GM18951 (cell line): Measurements from ENCODE around the gene PRR5L.

ENCODE experiments used
- POLR2A ChIP-seq: IDR thresholded peaks from 4 replicates; pipeline ENCODE4 v1.6.1; 2011; ENCODE audit warnings: mild to moderate bottlenecking; ENCODE audit not compliant: insufficient read length, insufficient read depth; ENCODE audit errors: extremely low read depth
- in situ Hi-C: fragments of 300-500 bp; cut with MboI; formaldehyde crosslinking; loops from one replicate; pipeline ENCODE4 v1.12.0; 2022; ENCODE audit warnings: low sequenced_read_pairs, mixed read lengths, inconsistent platforms; ENCODE audit not compliant: unreplicated experiment

The PRR5L gene

DNA sequence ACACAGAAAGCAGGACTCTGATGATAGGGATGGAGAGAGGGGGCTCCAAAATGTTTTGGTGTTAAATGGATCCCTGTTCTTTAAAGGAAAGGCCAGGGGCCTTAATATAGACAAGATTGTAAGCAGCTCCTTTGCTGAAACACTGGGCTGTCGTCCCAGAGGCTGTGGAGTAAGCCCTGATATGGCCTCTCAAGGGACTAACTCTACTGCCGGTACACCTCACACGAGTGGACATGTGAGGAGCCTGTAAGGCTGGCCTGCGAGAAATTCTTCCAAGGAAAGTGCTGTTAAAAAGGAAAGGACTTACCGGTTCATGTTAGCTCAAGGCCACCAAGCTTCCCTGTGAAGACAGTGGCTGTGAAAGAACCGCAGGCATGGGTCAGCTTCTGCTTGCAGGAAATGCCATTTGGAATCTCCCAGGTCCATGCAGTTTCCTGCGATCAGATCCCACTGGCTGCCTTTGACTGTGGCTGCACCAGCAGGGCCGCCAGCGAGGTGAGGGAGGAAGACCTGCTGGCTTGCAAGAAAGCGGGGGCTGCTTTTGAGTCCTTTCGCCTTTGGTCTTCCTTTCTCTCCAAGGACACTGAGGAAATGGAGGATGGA is 106.6 kb downstream of the PRR5L start:
- in situ Hi-C loops: no loop called here
- no peak for TF ChIP-seq POLR2A

DNA sequence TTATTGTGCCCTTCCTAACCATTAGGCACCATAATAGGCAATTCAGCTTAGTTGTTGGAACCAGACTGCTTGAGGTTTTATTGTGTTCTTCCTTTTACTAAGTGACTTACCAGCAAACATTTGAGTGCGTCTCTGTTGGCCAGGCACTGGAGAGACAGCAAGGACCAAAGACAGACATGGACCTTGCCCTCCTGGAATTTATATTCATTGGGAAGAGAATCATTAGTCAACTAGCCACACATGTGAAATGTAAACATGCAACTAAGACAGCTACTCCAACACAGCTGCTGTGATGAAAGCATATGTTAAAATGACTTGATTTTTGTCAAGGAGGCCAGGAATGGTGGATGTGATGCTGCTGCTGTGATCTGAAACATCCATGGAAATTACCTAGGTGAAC is 107.6 kb downstream of the PRR5L start:
- in situ Hi-C loops: no loop called here
- TF ChIP-seq POLR2A: no peak

DNA sequence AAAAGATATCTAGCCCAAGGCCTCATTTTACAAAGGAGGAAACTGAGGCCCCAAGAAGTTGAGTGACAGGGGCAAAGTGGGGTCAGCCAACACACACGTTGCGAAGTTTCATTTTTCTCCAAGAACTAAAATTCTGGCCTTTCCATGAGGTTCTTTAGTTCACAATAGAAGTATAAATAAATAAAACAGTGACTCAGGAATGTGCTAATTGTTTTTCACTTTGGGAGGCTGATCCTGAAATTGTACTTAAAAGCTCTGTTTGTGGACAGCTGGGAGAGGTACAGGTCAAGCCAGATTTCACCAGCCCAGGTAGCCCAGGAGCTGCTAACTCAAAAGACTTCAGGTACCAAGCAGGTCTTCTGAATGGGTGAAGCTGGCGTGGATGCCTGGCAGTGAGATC is 108.7 kb downstream of the PRR5L start:
- in situ Hi-C loops: no loop called here
- no peak for TF ChIP-seq POLR2A

DNA sequence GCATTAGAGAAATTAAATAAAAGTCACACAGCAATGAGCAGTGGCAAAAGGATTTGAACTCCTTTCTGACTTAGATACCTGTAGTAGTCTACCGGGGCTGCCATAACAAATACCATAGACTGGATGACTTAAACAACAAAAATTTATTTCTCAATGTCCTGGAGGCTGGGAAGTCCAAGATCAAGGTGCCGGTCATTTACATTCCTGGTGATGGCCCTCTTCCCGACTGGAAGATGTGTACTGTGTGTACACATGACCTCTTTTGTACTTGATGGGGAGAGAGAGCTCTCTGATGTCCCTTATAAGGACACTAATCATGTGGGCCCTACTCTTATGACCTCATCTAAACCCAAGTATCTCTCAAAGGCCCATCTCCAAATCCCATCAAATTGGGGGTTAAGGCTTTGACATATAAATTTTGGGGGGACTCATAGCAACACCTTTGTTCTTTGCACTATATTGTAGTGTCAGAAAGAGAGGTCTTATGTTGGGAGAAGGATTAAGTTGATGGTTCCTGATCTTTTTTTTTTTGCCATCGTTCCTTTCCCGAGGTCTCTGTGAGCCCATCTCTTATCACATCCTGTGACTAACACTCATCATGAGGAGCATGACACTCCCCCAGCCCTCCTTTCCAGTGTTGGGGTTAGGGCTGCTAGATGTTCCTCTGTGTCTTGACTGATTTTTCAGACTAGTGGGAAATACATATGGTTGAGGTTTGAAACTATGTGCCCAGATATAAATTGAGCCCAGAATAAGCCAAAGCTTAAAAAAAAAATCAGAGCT is 109.7 kb downstream of the PRR5L start:
- in situ Hi-C loops: no loop called here
- TF ChIP-seq POLR2A: no peak

DNA sequence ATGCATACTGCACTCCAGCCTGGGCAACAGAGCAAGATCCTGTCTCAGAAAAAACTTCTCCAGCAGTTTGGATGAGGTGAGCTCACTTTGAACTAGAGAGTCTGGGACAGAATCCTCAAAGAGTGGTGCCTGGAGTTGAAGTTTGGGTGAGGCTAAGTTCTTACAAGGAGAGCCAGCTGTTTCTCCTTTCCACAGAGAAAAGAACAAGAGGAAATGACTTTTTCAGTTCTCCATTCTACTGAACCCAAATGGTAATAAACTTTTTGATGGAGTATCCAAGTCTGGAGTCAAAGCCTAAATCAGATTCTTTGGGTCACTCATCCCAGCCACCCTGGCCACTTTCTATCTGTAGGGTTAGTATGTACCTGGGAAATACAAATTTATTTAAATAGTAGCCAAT is 111.3 kb downstream of the PRR5L start:
- TF ChIP-seq POLR2A: no peak
- in situ Hi-C loops: no loop called here

DNA sequence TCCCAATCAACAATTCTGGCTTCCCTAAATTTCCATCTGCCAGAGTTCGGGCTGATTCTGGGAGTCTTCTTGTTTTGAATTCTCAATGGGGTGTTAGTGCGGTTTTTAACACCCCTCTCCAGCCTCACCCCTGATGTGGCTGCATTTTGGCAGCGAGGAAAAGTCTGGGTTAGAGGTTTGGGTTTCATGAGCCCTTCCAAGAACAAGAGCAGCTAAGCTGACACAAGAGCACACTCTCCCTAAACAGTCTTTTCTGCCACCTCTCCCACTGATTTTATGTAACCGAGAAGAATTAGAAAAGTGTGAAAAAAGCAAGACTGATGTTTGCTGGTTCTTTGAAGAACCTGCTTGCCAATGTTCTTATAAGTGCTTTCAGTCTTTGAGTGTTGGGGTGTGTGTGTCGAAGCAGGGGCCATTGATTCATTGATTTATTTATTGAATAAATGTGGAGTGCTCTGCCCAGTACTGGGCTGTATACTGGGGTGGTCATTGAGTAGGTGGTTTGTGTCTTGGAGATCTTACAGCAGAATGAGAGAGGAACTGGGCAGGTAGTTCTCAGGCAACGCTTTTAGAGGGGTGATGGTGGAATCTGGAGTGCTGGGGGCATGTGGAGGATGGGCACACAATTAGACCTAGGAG is 112.5 kb downstream of the PRR5L start:
- TF ChIP-seq POLR2A: no peak
- in situ Hi-C loops: no loop called here

DNA sequence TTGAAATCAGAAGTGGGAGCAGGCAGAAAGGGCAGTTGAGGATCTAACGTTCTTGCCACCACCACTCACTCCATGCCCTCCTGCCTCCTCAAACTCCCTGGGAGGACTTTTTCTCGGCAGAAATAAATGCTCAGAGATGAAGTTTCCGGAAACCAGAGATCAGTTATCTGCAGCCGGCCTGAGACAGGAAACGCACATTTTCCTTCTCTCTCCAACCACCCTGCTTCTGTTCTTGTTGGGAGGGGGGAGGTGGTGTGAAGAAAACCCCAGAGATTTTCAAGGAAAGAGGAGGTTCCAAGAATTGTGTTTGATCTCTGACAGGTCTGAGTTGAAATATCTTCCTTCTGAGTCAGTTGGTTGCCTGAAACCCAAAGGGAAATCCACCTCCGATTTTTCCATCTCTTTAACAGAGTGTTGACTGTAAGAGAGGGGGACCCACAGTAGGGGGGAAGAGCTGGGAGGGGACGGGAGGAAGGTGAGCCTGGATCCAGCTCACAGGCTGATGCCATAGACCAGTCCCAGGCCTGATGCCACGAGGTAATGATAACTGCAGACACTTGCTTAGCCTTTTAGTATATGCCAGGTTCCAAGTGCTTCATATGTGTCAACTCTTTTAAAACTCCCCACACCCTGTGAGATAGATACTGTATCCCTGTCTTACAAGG is 113.2 kb downstream of the PRR5L start:
- TF ChIP-seq POLR2A: no peak
- in situ Hi-C loops: no loop called here

DNA sequence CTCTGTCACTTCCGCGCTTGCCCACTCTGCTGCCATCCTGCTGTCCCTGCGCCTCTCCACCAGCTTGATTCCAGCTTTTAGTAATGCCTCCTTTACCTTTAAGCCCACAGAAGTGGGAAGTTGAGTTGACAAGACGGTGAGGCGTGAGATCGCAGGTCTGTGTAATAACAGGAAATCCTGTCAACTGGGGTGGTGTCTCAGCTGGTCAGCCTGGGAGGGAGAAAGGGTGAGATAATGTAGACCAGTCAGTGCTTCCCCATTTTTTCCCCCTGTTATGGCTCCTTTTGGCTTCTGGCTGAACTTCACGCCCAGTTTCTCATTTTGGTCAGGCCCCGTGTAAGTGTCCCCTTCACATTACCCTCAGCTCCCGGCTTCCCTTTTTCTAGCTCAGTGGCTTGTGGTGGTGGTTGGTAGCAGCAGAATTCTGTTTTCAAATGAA is 115.1 kb downstream of the PRR5L start:
- in situ Hi-C loops: no loop called here
- TF ChIP-seq POLR2A: no peak

DNA sequence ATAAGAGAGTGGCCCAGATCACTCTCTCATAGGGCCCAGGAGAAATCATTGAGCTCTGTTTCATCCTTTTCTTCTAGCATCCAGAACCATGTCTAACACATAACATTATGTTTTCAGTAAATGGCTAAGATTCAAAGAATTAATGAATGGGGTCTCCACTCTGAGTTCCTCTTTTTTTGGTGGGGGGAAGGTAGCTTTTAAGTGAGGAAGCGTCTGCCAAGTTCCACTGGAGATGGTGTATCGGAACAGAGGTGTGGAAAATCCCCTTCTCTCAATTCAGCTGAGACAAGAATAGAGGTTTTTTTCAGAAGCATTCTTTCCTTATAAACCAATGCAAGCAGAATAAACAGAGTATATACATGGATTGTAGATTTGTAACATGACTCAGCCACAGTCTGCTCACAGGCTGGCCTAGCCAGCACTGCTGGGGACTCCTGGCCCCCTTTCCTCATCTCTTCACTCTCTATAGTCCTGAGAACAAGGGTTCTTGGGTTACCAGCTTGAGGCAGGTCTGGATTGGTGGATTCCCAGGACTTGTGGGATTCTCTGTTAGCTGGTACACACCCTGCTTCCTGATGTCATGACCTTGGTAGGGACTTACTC is 116.8 kb downstream of the PRR5L start:
- TF ChIP-seq POLR2A: no peak
- in situ Hi-C loops: no loop called here

DNA sequence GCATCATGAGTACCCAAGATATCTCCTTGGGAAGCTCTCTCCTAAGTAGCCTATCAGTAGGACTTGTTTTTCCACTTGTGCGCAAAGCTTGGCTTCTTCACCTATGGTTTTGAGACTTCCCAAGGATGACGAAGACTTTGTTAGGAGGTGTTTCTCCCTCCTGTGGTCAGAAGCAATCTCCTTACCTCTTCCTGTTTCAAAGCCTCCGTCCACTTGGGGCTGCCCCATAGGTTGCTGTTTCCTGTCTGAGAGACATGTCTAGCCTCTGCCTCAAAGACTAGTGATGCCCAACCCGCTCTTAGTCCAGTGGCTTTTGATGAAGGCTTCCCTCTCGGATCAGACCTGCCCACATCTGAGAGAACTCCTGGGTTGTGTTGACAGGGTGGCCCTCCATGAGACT is 121.1 kb downstream of the PRR5L start:
- in situ Hi-C loops: no loop called here

DNA sequence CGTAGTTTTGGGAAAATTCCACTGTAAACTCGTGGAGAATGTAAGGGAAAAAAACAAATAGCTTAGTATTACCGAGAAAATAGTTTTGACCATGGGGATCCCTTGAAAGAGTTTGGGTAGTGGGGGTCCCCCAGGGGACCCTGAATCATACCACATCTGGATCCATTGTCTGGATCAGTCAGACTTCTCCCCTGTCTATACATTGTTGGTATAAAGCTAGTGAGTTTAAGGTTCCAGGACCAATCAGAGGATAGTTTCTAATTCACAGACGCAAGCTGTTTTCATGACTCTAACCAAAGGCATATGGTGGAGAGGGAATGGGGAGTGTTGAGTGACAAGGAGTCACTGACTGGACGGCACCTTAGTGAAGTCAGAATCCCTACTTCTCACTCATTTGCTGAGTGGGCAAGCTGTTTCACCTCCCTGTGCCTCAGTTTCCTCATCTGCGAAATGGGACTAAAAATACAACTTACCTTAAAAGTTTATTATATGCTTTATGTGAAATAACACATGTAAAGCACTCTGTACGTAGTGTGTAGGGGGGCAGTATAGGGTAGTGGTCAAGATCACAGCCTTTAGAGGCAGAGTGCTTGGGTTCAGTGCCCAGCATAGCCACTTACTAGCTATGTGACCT is 123.8 kb downstream of the PRR5L start:
- TF ChIP-seq POLR2A: no peak
- in situ Hi-C loops: no loop called here

More for the DNA sequence above, 121.1 kb downstream of the PRR5L start:
- TF ChIP-seq POLR2A: no peak

DNA sequence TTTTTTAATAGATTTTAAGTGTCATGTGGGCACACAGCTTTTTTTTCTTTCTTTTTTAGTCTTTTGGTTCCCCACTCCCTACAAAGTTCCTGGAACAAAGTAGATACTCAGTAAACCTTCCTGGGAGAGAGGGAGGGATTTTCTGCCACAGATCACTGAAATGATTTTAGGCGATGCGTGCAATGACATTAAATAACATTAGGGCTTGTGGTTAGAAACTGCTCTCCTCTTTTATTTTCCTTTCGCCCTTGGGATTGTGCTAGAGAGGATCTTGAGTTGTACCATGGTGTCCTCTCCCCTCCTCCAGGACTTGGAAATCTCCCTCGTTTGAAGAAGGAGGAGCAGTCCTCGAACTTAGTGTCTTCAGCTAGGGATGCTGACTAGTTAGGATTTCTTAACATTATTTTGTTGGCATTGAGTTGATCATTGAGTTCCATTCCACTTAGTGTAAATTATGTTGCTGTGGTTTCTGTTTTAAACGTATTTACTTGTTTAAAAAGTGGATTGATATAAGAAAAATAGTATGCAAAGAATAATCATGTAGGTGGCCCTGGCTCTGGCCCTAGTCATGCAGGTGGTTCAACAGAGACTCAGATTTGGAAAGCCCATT is 125.6 kb downstream of the PRR5L start:
- in situ Hi-C loops: no loop called here
- no peak for TF ChIP-seq POLR2A
